Hair follicle dermal papilla cell (primary cell): ENCODE data around the gene DPAGT1. TPM values are rescaled to one million over a fixed set of nuclear protein-coding genes. Genes with fewer than 3 reads are reported as not detected.

Source experiments
- total RNA-seq: library from RNA; depleted of rRNA; stranded (reverse); fragments of >200 nt; gene quantifications from 2 replicates; pipeline ENCODE4 v1.2.3, GENCODE V29; 2012

DPAGT1 gene
- 15.1 and 20.1 TPM in 2 replicates for total RNA-seq

DNA sequence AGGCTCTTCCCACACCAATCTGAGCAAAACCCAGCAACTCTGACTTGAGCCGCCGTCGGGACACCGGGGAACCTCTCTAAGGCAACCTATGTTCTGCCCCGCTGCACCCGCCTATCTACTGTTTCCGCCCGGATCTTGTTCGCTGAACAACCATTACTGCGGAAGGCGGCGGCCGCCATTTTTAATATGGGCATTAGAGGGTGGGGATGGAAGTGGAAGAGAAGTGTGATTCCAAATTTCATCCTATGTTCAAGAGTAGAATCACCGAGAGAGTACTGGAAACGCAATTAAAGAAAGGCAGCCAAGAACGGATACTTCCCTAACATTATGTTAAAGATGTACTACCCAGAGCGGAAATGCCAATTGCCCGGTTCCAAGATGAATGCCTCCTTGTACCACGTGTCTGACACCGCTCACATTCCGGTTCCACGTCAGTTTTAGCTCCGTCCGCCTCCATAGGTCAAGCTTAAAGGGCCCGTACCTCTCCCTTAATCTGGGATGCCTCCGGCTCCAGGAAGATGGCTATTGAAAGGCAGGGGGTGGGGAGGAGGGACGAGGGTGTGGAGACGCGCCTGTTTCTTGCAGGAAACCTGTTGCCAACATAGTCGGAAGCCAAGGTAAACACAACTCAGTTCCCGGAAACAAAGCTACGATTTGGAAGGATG is at the start of gene DPAGT1:
Gene DPAGT1 (minus strand): TSS at position 95 of the 665 bp plus-strand sequence. CDS start 198 bp downstream, outside the sequence.

DNA sequence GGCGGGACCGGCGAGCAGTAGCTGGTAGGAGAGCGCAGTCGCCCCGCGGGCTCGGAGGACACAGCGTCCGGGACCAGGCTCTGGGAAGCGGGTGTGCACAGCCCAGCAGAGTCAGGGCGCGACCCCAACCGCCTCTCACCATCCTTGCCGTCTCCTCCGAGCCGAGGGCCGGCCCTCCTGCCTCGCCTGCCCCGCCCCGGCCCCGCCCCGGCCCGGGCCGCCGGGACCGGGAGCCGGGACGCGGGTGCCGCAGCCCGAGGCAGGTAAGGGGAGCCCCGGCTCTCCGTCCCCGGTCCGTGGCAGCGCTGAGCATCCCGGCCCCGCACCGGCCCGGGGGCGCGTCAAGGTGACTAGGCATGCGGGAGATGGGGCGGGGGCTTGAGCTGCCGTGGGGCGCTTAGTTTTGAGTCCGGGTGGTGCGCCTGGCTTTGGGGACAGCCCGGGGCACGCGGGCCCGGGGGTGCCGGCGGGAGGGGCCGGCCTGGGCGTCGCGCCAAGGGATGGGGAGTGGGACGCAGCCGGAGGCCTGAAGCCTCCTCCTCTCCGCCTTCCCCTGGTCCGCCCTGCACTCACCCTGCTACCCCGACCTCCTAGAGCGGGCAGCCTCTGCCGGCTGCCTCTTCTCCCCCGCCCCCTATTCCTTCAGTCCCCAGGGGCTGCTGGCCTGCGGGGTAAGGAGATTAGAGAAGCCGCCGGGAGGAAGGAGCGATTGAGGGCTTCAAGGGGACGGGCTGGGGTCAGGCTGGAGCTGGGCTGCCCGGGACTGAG is 47.5 kb upstream of the DPAGT1 start, which contains the start of gene ABCG4:
Gene ABCG4 (plus strand): TSS at position 35 of the 768 bp plus-strand sequence. CDS start 914 bp downstream, outside the sequence.

DNA sequence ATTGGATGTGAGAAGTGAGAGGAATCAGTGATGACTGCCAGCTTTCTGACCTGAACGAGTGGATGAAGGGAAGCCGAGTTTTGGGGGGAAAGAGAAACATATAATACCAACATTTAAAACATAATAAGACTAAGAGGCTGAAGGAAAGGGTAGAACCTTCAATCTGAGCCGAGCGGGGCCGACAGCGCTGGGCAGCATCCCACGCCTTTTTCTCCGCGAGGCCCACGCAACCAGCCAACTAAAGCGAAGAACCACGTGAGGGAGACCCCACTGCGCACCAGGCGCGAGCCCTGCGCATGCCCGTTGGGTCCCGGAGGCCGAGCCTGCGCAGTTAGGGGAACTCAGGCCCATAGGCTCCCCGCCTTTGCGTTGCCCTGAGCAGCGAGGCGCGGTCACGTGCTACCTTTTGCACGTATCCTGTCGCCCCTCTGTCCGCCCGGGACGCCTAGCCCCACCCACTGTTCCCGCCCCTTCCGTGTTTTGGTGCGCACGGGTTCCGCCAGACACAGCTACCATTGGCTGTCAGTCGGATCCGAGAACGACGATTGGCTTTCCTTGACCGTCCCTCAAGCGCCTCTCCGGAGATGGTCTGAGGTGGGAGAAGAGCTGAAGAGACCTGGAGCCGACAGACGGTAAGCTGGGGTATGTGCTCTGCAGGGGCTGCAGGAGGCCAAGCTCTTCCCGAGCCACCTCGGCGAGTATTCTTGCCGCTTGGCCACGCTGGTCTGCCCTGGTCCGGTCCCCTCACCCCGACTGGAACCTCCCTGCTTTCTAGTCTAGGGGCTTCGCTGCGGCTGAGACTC is 19.6 kb upstream of the DPAGT1 start, which contains the start of gene HINFP:
Gene HINFP (plus strand): TSS at position 573 of the 803 bp plus-strand sequence. CDS start 5,365 bp downstream, outside the sequence.

GRCh38 chr11:119106564-119107537 is 5.2 kb upstream of the DPAGT1 start, which contains the start of gene C2CD2L:
Gene C2CD2L, plus strand, starts transcription at chr11:119107344. Its CDS starts 398 bp downstream, at chr11:119107742.

DNA sequence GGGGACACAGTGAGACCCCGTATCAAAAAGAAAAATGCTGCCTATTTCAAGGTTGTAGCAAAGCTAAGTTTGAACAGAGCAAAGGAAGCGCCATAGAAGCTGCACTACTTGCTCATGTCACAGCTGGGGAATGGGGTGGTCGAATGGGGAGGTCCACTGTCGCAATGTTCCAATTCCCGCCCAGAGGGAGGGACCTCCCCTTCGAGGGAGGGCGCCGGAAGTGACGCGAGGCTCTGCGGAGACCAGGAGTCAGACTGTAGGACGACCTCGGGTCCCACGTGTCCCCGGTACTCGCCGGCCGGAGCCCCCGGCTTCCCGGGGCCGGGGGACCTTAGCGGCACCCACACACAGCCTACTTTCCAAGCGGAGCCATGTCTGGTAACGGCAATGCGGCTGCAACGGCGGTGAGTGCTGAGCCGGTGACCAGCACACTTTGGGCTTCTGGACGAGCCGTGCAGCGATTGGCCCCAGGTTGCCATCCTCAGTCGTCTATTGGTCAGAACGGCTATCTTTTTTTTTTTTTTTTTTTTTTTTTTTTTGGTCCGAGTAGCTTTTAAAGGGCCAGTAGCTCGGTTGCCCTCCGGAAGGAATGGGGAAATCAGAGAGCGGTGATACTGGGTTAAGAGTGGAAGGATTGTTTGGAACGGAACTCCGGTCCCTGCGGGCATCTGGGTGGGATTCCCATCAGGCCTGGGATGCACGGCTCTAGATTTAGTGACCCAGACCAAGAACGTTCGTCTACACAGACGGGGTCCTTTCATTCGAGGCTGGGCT is 16.8 kb downstream of the DPAGT1 start, which contains the start of gene HMBS:
Gene HMBS (plus strand): TSS at position 219 of the 774 bp plus-strand sequence. CDS start 153 bp downstream, at position 372.

GRCh38 chr11:119067371-119068222 is 34.1 kb downstream of the DPAGT1 start, which contains the start of gene VPS11:
Gene VPS11, plus strand, starts transcription at chr11:119067818. Its CDS starts 6 bp downstream, at chr11:119067824.

GRCh38 chr11:119057000-119057769 is 44.5 kb downstream of the DPAGT1 start, which contains the start of gene HYOU1:
Gene HYOU1, minus strand, starts transcription at chr11:119057205. Its CDS starts 1,045 bp downstream, at chr11:119056160.

Other genes with a start within 250 kb of the DPAGT1 start
- not detected in 2 replicates for gene CXCR5, start 218.0 kb downstream of the DPAGT1 start, total RNA-seq
- gene BCL9L, start 175.9 kb downstream of the DPAGT1 start, total RNA-seq: 60.5 and 63.8 TPM in 2 replicates
- gene UPK2, start 145.6 kb downstream of the DPAGT1 start, total RNA-seq: not detected in 2 replicates
- not detected in 2 replicates for gene FOXR1, start 130.1 kb downstream of the DPAGT1 start, total RNA-seq
- 24.5 and 26.4 TPM in 2 replicates for gene CENATAC, start 103.7 kb downstream of the DPAGT1 start, total RNA-seq
- gene RPS25, start 83.5 kb downstream of the DPAGT1 start, total RNA-seq: 360 and 436 TPM in 2 replicates
- 36.9 and 38.5 TPM in 2 replicates for gene TRAPPC4, start 83.1 kb downstream of the DPAGT1 start, total RNA-seq
- 10.7 and 11.8 TPM in 2 replicates for gene SLC37A4, start 71.0 kb downstream of the DPAGT1 start, total RNA-seq
- gene HYOU1, start 44.6 kb downstream of the DPAGT1 start, total RNA-seq: 110 and 138 TPM in 2 replicates
- 29.4 and 31.7 TPM in 2 replicates for gene VPS11, start 34.0 kb downstream of the DPAGT1 start, total RNA-seq
- gene HMBS, start 17.0 kb downstream of the DPAGT1 start, total RNA-seq: 7.3 and 9.7 TPM in 2 replicates
- 2.8 and 4.4 TPM in 2 replicates for gene C2CD2L, start 5.5 kb upstream of the DPAGT1 start, total RNA-seq
- 18.0 and 25.3 TPM in 2 replicates for gene HINFP, start 19.7 kb upstream of the DPAGT1 start, total RNA-seq
- gene ABCG4, start 47.2 kb upstream of the DPAGT1 start, total RNA-seq: 0.12 and 0.32 TPM in 2 replicates
- gene NLRX1, start 66.9 kb upstream of the DPAGT1 start, total RNA-seq: 27.7 and 28.7 TPM in 2 replicates
- gene NHERF4, start 83.6 kb upstream of the DPAGT1 start, total RNA-seq: not detected in 2 replicates
- gene CBL, start 104.5 kb upstream of the DPAGT1 start, total RNA-seq: 12.5 and 16.2 TPM in 2 replicates
- 20.0 and 60.7 TPM in 2 replicates for gene MCAM, start 215.3 kb upstream of the DPAGT1 start, total RNA-seq
- 3.5 and 4.1 TPM in 2 replicates for gene RNF26, start 232.7 kb upstream of the DPAGT1 start, total RNA-seq
- 28.6 and 30.8 TPM in 2 replicates for gene C1QTNF5, start 239.0 kb upstream of the DPAGT1 start, total RNA-seq
- under 0.01 and 0.12 TPM in 2 replicates for gene MFRP, start 244.9 kb upstream of the DPAGT1 start, total RNA-seq